ENCODE measurements around the gene BABAM2. TPM values are rescaled to one million over a fixed set of nuclear protein-coding genes. Genes with fewer than 3 reads are reported as not detected.

The BABAM2 gene
- total and polyA plus RNA-seq, 9 of the 15 experiments (the other 6 are each of a cell fraction or from before 2014, with no cell fraction given): 10.9 to 37.4 (median 25.6) TPM

GRCh38 chr2:28030600-28030999, 140.1 kb downstream of the BABAM2 start (continued):
- TF ChIP-seq YY1 (IDR thresholded peaks at IDR 0.05; ENCODE audit: borderline replicate concordance in 1 of 3, control insufficient read depth in 1 of 3, extremely low read depth in 1 of 3, insufficient read depth in 3 of 3, insufficient read length in 1 of 3, insufficient replicate concordance in 2 of 3, low read depth in 1 of 3, low read length in 2 of 3): no peak
- no peak for TF ChIP-seq CREB5 (CRISPR knock-in tag; IDR thresholded peaks at IDR 0.05)
- no peak for TF ChIP-seq DLX4 (CRISPR knock-in tag; IDR thresholded peaks at IDR 0.05)

- FAIRE-seq: no peak
- no peak for ATAC-seq
- in situ Hi-C loops (cut with MboI): no loop called here
- TF ChIP-seq ZEB2 (IDR thresholded peaks at IDR 0.05): no peak
- no peak for TF ChIP-seq ARID2 (IDR thresholded peaks at IDR 0.05)
- TF ChIP-seq BHLHE40 (IDR thresholded peaks at IDR 0.05; ENCODE audit: low read length): no peak
- TF ChIP-seq ZNF274 (IDR thresholded peaks at IDR 0.05; ENCODE audit: borderline replicate concordance, low read depth, low read length): no peak
- no peak for TF ChIP-seq ZKSCAN8 (CRISPR knock-in tag; IDR thresholded peaks at IDR 0.05)
- TF ChIP-seq BACH1 (tag; IDR thresholded peaks at IDR 0.05): no peak
- TF ChIP-seq GTF2E2 (tag; IDR thresholded peaks at IDR 0.05): no peak
- no peak for TF ChIP-seq RAD21 (CRISPR knock-in tag; conservative IDR thresholded peaks at IDR 0.05 in 1 of 2, IDR thresholded peaks at IDR 0.05 in 1 of 2)
- TF ChIP-seq ZNF655 (CRISPR knock-in tag; IDR thresholded peaks at IDR 0.05): no peak
- no peak for TF ChIP-seq STAG1 (CRISPR knock-in tag; IDR thresholded peaks at IDR 0.05; ENCODE audit: borderline replicate concordance)
- no peak for TF ChIP-seq TCF7 (IDR thresholded peaks at IDR 0.05; ENCODE audit: borderline replicate concordance)
- TF ChIP-seq CHD2 (IDR thresholded peaks at IDR 0.05; ENCODE audit: low read depth, low read length): no peak
- TF ChIP-seq SFPQ (IDR thresholded peaks at IDR 0.05; ENCODE audit: low read depth, low read length): no peak
Observed at GRCh38 chr2:28032816-28033215, 142.3 kb downstream of the BABAM2 start.

More at GRCh38 chr2:28032816-28033215, 142.3 kb downstream of the BABAM2 start:
- Histone ChIP-seq H3K9me3 (replicated peaks; ENCODE audit: control insufficient read depth, insufficient read depth, low read depth, low read length) (no peaks in the 10 kb centered on the region), H2AFZ (ENCODE audit: low read depth, low read length) (no peak overlapping the region), H3K9ac (ENCODE audit: insufficient read depth in 1 of 2, low read depth in 2 of 2, low read length in 2 of 2) (no peak overlapping the region), H4K20me1 (replicated peaks; ENCODE audit: control insufficient read depth, insufficient read depth, low read length) (no peaks in the 10 kb centered on the region), H3K4me3 (no peak overlapping the region), H3K4me2 (ENCODE audit: insufficient read depth, low read length) (no peak overlapping the region), H3K27ac (ENCODE audit: extremely low read depth, low read depth, low read length) (no peak overlapping the region), H3K79me2 (ENCODE audit: control insufficient read depth, insufficient read depth, low read length) (no peaks in the 10 kb centered on the region), H3K36me3 (ENCODE audit: control insufficient read depth, insufficient read depth, low read length) (no peaks in the 10 kb centered on the region), H3K27me3 (ENCODE audit: control insufficient read depth in 2 of 2, insufficient read depth in 2 of 2, low read length in 2 of 2) (no peaks in the 10 kb centered on the region), H3K9me1 (ENCODE audit: control insufficient read depth, insufficient read depth, low read length) (no peaks in the 10 kb centered on the region), H3K4me1 (replicated peaks in 1 of 2; ENCODE audit: control insufficient read depth in 2 of 2, insufficient read depth in 2 of 2, low read length in 2 of 2) (no peaks in the 10 kb centered on the region)
- 21% methylated on average over 4 of the region's 4 CpGs for WGBS (ENCODE audit: insufficient coverage, low coverage, missing lambda C conversion rate)
- no TSS peak for BruUV-seq (replicated peaks)
- ChIA-PET POLR2A (interaction anchor here (0.8 to 1.3 kb wide), 2 partner anchors 11 to 201 kb away, joined by 3 to 4 read pairs; no protein-coding TSS in a partner anchor), CTCF (ENCODE audit: low intra/inter-chr PET ratio) (no interaction called here)
- DNase-seq (ENCODE audit: extremely low read depth in 1 of 4, low spot score in 3 of 4): no peak
- intact Hi-C loops (cut with micrococcal nuclease): no loop called here
